ENCODE data around the gene NTHL1. TPM values are rescaled to one million over a fixed set of nuclear protein-coding genes. Genes with fewer than 3 reads are reported as not detected.
A peak's percentile ranks its signal among the peaks of the same experiment; 100 is the strongest.

The NTHL1 gene
- total and polyA plus RNA-seq, 9 of the 15 experiments (the other 6 are each of a cell fraction or from before 2014, with no cell fraction given): 1.1 to 58.8 (median 17.6) TPM

GRCh38 chr16:2009791-2010510, 37.7 kb downstream of the NTHL1 start, which contains the start of gene ZNF598 (continued):
- peak; percentile 97 for TF ChIP-seq CREB3L1 (IDR thresholded peaks at IDR 0.05; ENCODE audit: borderline replicate concordance, low read depth)
- TF ChIP-seq E2F5 (CRISPR knock-in tag; IDR thresholded peaks at IDR 0.05): peak; percentile 10; the same call in 1 of the 2 replicates
- no peak for TF ChIP-seq NUFIP1 (IDR thresholded peaks at IDR 0.05; ENCODE audit: partially characterized antibody)
- peak; percentile 88 for TF ChIP-seq PHF20 (IDR thresholded peaks at IDR 0.05; ENCODE audit: partially characterized antibody)
- peak; percentile 74 for TF ChIP-seq NBN (IDR thresholded peaks at IDR 0.05; ENCODE audit: low read depth)
- TF ChIP-seq FOXP4 (CRISPR knock-in tag; IDR thresholded peaks at IDR 0.05; ENCODE audit: borderline replicate concordance): no peak
- peak; percentile 60 for TF ChIP-seq SOX6 (IDR thresholded peaks at IDR 0.05)
- no peak for TF ChIP-seq PURB (CRISPR knock-in tag; IDR thresholded peaks at IDR 0.05; ENCODE audit: low read depth)
- no peak for TF ChIP-seq DEAF1 (CRISPR knock-in tag; IDR thresholded peaks at IDR 0.05)
- peak; percentile 86 for TF ChIP-seq TBP (optimal IDR thresholded peaks at IDR 0.05; ENCODE audit: low read depth, low read length)
- TF ChIP-seq MXI1 (IDR thresholded peaks at IDR 0.05; ENCODE audit: low read depth, low read length): peak; percentile 60; the same call in 1 of the 2 replicates
- TF ChIP-seq SIN3A (IDR thresholded peaks at IDR 0.05; ENCODE audit: borderline replicate concordance in 2 of 2, control insufficient read depth in 1 of 2, low read depth in 2 of 2, low read length in 2 of 2): peak in 1 of 2 experiments; percentile 37; a peak in 2 of 4 replicates
- no peak for TF ChIP-seq ZNF79 (CRISPR knock-in tag; IDR thresholded peaks at IDR 0.05; ENCODE audit: low read depth)
- peak; percentile 94 for TF ChIP-seq SNIP1 (IDR thresholded peaks at IDR 0.05; ENCODE audit: low read depth)
- TF ChIP-seq NFIX (CRISPR knock-in tag; IDR thresholded peaks at IDR 0.05; ENCODE audit: low read depth): no peak
- no peak for TF ChIP-seq ZKSCAN3 (CRISPR knock-in tag; IDR thresholded peaks at IDR 0.05)
- 0 out of 2 replicates have a peak, but pooled peaks have one; percentile 19 for TF ChIP-seq TEAD4 (IDR thresholded peaks at IDR 0.05; ENCODE audit: low read length)
- TF ChIP-seq TEAD4 (CRISPR knock-in tag; IDR thresholded peaks at IDR 0.05; ENCODE audit: borderline replicate concordance): no peak
- TF ChIP-seq YY1 (IDR thresholded peaks at IDR 0.05; ENCODE audit: borderline replicate concordance in 1 of 3, control insufficient read depth in 1 of 3, extremely low read depth in 1 of 3, insufficient read depth in 3 of 3, insufficient read length in 1 of 3, insufficient replicate concordance in 2 of 3, low read depth in 1 of 3, low read length in 2 of 3): peak in 2 of 3 experiments; percentile 72 to 79
- 0 out of 2 replicates have a peak, but pooled peaks have one; percentile 7 for TF ChIP-seq PYGO2 (tag; IDR thresholded peaks at IDR 0.05)
- TF ChIP-seq ZBTB1 (CRISPR knock-in tag; IDR thresholded peaks at IDR 0.05; ENCODE audit: borderline replicate concordance, low read depth): no peak
- peak; percentile 29; the same call in 1 of the 2 replicates for TF ChIP-seq BCOR (IDR thresholded peaks at IDR 0.05)

Measured in K562 (cell line).